Cardiac fibroblast (primary cell): Measurements from ENCODE around the gene CHCHD6.
A peak's percentile ranks its signal among the peaks of the same experiment; 100 is the strongest.

Experiments used
- DNase-seq, 2 donors: peaks; one replicate each; pipeline versions ENCODE4 v3.0.0 to v3.0.0-alpha.2; 2010; ENCODE audit warnings: low read depth in 2 of 2
- H3K4me3 ChIP-seq, 2 donors: replicated peaks in 1 of 2; 1 replicate in 1 of 2; 2 replicates in 1 of 2; pipeline ENCODE4 v1.5.1; 2011; ENCODE audit warnings: low read depth in 2 of 2, low read length in 2 of 2, mild to moderate bottlenecking in 2 of 2, moderate library complexity in 1 of 2
- CTCF ChIP-seq: IDR thresholded peaks from one replicate; pipeline ENCODE4 v1.5.1; 2011; ENCODE audit warnings: low read depth, mild to moderate bottlenecking, low read length, inconsistent platforms

Gene CHCHD6

GRCh38 chr3:126730376-126730775 lies 26.3 kb downstream of the CHCHD6 start:
- H3K4me3 ChIP-seq: no peak overlapping the region
- DNase-seq: no peak
- no peak for TF ChIP-seq CTCF

DNA sequence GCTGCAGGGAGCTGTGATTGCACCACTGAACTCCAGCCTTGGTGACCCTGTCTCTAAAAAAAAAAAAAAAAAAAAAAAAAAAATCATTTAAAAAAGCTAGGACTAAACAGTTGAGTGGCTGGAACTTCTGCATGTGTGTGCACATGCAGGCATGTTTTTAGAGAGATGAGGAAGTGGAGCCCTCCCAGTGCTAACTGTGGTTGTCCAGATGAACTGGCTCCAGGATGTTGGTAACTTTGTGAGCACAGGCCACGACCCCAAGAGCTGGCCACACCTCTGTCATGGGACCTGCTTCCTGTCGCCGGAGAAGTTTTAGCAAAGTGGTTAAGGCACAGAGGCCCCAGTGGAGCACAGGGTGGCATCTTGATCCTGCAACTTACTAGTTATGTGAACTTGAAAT lies 27.0 kb downstream of the CHCHD6 start:
- DNase-seq: no peak
- TF ChIP-seq CTCF: no peak
- H3K4me3 ChIP-seq: no peak overlapping the region

DNA sequence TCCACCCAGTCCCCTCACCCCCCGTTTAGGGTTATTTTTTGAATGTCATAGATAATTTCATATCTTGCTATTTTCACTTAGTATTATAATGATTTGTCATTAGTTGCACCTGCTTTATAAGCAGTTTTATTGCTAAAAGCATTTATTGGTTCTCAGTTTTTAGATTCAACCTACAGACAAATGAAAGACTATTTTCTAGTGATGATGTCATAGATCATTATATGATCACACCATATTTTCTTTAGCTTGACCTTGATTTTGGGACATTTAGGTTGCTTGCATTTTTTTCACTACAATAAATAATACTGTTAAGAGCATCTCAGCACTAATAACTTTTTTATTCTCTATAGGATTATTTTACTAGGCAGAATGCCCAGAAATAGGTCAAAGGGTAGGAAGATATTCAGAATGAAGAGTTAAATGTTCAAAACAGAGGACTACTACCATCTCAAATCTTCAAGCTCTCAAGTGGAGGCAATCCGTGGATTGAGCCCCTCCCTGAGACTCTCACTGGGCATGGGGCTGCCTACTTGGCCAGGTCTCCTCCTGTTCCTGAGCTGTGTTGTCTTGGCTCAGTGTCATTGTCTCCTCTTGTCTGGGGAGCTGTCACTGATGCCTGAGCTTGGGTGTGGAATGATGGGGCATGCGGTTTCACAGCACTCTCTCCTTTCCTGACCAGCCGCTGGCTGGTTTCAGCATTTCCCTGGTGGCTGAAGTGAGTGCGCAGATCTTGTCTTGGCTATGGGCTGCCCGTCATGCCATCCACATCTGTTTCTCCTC lies 28.4 kb downstream of the CHCHD6 start:
- DNase-seq: peak in 1 of 2 donors; percentile 29
- no peak for TF ChIP-seq CTCF
- no peak overlapping the region for H3K4me3 ChIP-seq

GRCh38 chr3:126733061-126733430 lies 29.0 kb downstream of the CHCHD6 start:
- no peak for DNase-seq
- H3K4me3 ChIP-seq: no peak overlapping the region
- no peak for TF ChIP-seq CTCF

DNA sequence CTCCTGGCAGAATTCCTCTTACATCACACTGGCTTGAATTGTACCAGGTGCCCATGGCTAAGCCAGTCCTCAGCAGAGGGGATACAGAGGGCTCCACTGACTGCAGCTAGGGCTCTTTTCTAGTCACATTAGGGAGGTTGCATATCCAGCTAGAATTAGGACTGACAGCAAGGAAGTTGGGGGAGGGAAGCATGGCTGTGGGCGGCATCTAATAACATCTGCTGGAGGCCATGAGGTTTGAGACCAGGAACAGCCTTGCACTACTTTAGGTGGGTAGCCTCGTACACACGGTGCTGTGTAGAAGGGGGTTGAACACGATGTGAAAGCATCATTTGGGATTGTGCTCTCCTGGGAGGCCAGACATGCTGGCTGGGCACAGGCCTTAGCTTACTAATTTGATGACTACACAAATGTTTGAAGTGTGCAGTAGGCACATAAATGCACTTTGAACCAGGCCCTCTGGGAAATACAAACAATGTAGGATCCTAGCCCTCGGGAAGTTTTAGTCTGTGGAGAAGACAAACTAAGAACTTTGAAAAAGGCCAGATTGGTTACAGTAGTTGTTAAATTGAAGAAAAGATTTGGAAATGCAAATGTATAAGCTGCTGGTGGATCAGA lies 30.2 kb downstream of the CHCHD6 start:
- TF ChIP-seq CTCF: no peak
- no peak overlapping the region for H3K4me3 ChIP-seq
- DNase-seq: no peak

GRCh38 chr3:126737527-126737926 lies 33.5 kb downstream of the CHCHD6 start:
- H3K4me3 ChIP-seq: no peak overlapping the region
- no peak for DNase-seq
- peak; percentile 27 for TF ChIP-seq CTCF
